Ramos (cell line): ENCODE measurements around the gene ATR.
"Not testable (repeated sequence)": the region's sequence is repeated elsewhere in the genome, so short reads cannot be mapped to it uniquely, and the experiment has no call there.

Experiments
- in situ Hi-C: fragments of 300-500 bp; cut with MboI; formaldehyde crosslinking; loops from one replicate; pipeline ENCODE4 v1.14.3; 2022; ENCODE audit warnings: low sequenced_read_pairs; ENCODE audit not compliant: unreplicated experiment

ATR gene

GRCh38 chr3:142459929-142460328 is 118.6 kb downstream of the ATR start:
- in situ Hi-C loops: no loop called here

- in situ Hi-C loops: no loop called here
Measured at GRCh38 chr3:142459096-142459495, 119.4 kb downstream of the ATR start.

DNA sequence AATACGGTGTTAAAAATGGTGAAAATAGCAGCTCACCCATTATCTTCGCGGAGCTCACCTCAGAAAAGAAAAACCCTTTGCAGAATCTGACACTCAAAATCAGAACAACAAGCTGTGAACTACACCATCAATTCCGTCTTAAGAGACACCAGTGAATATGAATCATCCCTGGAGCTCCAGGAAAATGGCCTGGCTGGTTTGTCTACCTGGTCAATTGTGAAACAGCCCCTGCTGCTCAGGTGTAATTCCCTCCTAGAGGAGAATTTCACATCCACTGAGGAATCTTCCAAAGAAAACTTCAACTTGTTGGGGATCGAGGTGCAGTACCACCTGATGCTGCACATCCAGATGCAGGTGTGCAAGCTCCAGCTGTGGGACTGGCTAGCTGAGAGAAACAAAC is 127.7 kb downstream of the ATR start:
- in situ Hi-C loops: no loop called here

DNA sequence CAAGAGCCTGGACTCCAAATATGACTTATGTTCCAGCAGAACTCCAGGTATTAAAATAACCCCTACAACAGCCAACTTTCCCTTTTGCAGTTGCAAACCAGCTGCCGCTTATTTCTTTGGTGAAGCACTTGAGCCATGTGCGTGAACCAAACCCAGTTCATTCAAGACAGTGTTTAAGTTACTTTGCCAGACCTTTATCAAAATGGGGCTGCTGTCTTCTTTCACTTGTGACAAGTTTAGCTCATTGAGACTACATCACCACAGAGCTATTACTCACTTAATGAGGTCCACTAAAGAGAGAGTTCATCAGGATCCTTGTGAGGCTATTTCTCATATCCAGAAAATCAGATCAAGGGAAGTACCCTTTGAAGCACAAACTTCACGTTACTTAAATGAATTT is 128.3 kb downstream of the ATR start:
- in situ Hi-C loops: no loop called here

DNA sequence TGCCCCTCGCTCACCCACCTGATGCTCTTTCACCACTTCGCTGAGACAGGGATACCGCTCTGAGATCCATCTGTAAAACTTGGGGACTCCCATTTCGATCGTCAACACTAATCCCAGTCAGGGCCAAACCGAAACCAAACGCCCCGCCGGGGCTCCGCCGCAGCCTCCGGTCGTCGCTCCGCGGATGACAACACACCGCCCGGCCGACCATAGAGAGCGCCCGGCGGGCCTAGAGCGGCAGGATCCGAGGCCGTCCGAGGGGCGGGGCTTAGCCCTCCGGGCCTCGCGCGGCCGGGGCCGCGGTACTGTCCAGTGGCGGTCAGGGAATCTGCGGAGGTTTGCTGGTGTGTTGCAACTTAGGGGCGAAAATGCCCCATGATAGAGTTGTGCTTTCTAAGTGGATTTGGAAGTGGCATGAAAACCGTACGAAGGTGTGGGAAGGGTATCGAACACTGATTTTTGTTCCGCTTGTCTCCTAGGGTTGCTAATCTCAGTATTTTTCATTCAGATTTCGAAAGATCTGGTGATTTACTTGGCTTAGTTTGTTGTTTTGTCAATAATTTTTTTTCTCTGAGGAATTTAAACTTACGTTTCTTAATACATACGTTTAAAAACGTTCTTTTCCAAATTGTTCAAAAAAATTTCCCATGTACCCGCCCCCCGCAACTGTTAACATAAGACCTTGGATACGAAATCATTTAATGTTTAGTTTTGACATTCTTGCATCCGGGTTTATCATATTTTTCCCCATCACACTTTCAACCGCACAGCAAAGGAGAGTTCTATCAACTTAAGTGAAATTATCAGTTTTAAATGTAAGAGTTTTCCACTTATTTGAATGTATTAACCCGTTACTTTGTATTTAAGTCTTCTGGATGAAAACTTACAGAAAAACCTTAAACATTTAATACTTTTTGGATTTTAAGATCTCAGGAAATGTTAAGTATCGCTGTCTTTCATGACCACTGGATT is 130.4 kb downstream of the ATR start, which contains the start of gene XRN1:
Gene XRN1 (minus strand): TSS at position 186 of the 972 bp plus-strand sequence. CDS start 93 bp downstream, at position 93.
- in situ Hi-C loops: no loop called here

GRCh38 chr3:142447301-142447851 is 131.2 kb downstream of the ATR start:
- in situ Hi-C loops: no loop called here

GRCh38 chr3:142445816-142446254 is 132.7 kb downstream of the ATR start:
- in situ Hi-C loops: no loop called here

DNA sequence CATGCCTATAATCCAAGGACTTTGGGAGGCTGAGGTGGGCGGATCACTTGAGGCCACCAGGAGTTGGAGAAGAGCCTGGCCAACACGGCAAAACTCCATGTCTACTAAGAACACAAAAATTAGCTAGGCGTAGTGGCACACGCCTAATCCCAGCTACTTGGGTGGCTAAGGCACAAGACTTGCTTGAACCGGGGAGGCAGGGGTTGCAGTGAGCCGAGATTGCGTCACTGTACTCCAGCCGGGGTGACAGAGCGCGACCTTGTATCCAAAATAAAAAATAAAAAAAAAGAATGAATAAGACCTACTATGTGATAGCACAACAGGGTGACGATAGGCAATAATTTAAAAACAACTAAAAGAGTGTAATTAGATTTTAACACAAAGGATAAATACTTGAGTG is 134.2 kb downstream of the ATR start:
- in situ Hi-C loops: no loop called here

GRCh38 chr3:142443060-142443459 is 135.5 kb downstream of the ATR start:
- in situ Hi-C loops: not testable (repeated sequence)

- in situ Hi-C loops: not testable (repeated sequence)
Measured at GRCh38 chr3:142439499-142440220, 138.9 kb downstream of the ATR start.

DNA sequence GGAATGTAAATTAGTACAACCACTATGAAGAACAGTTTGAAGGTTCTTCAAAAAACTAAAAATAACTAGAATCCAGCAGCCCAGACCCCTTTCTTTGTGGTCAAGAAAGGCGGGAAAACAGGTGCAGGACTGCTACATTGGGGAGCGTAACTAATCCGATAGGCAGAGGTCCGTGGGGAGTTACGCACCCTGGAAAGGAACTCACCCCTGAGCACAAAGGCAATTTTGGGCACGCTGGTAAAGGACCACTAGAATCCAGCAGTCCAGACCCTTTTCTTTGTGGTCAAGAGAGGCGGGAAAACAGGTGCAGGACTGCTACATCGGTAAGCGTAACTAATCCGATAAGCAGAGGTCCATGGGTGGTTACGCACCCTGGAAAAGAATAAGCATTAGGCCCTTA is 140.4 kb downstream of the ATR start:
- in situ Hi-C loops: not testable (repeated sequence)

DNA sequence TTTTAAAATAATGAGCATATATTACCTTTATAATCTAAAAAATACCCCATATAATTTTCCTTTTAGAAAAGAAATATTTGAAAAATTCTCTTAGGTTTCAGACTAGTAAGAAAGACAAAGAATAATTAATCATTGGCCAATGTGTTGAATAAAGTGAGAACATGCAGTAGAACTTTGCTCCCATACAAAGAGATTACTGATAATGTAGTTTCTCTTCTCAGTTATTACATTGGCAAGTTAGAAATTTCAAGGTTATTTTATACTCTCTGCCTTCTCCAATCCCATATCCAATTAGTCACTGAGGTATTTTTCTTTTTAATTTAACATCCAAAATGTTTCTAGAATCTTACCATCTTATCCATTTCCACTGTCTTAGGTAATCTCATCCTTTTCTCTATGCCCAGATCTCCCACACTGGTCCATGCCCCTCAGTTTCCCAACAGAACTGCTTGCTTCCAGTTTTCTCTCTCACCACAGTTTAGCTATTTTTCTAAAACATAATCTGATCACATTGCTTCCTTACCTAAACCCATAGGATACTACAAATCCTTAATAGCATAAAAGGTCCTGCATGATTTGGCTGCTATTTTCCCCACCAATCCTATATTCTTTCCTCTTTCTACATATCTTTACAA is 141.5 kb downstream of the ATR start:
- in situ Hi-C loops: no loop called here

DNA sequence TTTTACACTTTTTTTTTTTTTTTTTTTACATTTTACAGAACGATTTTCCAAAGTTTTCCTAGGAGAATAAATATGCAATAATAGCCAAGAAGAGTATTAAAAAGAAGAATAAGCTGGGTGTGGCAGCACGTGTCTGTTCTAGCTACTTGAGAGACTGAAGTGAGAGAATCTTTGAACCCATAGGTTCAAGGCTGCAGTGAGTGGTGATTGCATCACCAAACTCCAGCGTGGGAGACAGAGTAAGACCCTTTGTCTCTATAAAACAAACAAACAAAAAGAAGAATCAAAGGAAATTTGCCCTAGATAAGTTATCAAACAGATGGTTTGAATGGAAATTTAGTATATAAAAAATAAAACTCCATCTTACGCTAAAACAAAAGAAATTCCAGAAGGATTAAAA is 144.0 kb downstream of the ATR start:
- in situ Hi-C loops: no loop called here

DNA sequence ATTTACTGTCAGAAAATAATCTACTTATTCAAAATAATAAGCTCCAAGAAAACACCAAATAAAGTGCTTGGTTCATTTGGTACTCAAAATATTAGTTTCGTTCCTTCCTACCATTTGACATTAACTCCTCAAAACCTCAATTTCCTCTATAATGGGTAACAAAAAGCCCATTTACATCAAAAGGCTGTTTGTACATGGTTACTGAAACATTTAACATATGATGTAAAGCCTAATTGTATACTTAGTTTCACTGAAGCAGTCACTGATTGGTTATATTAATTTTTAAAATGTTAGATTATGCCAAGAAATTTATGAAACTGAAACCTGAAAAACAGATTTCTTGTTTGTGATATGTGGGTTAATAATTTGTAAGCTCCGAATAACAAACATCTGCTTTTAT is 145.4 kb downstream of the ATR start:
- in situ Hi-C loops: no loop called here

DNA sequence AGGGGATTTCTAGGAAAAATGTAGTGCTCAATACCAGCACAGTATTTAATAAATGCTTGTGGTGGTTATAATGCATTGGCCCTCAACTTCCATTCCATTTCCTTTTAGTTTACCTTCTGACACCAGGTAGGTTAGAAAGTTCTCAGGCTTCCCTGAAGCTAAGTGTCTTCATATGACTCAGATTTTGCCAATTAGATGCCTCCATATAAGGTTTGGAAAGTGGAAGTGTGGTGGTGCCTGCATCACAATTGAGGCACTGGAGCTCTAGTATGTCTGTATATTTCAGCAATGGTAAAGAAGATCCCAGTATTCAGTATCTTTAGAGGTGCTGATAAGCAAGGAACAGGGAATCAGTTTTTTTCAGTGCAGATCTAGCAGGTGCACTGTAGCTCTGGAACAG is 149.0 kb downstream of the ATR start:
- in situ Hi-C loops: no loop called here

- in situ Hi-C loops: no loop called here
Measured at GRCh38 chr3:142424754-142425153, 153.8 kb downstream of the ATR start.

DNA sequence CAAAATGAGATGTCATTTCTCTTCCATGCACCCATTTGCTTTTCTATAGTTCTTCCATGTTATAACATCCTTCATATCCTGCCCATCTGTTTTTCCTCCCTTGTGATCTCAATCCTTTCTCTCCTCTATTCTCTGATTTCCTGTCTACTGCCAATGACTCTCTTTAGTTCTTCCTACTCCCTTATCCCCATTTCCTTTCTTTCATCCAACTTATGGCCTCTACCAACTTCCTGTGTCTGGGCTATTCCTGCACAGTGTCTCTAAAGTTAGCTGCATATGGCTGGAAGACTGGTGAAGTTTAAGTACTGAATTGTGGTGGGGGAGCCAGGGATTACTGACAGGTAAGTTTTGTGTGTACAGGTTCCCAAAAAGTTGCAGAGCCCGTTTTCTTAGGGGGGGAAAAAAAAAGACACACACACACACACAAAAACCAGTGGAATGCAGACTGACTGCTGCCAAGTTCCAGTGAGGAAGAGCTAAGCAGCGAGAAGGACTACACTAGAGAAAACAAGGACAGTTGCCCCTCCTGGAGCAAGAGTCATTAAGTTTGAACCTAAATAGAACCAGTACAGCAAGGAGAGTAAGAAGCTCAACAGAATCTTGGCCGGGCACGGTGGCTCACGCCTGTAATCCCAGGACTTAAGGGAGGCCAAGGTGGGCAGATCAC is 159.5 kb downstream of the ATR start:
- in situ Hi-C loops: no loop called here

DNA sequence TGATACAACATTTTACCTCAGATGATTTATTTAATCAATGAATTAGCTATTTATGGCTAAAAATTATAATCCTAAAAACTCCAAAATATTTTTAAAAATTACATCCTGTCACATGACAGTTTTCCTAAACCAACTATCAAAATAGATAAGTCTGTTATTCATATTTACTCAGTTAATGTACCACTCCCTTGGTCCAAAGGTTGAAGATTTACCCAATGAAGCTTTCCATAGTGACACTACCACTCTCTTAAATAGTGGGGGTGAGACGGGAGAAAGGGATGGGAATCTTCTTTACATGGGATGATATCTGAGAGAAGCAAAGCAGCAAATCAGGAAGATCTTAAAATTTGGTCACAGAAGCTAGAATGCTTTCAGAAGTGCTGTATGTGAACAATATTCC is 161.2 kb downstream of the ATR start:
- in situ Hi-C loops: no loop called here

DNA sequence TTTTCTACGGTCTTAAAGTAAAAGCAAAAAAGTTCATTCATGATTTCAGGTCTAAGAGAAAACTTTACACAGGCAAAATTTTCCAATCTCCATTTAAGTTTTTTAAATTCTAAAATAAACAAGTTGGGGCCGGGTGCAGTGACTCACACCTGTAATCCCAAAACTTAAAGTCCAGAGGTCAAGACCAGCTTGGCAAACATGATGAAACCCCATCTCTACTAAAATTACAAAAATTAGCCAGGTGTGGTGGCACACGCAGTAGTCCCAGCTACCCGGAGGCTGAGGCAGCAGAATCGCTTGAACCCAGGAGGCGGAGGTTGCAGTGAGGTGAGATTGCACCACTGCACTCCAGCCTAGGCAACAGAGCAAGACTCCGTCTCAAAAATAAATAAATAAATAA is 178.0 kb downstream of the ATR start:
- in situ Hi-C loops: not testable (repeated sequence)
